C1 segment of cervical spinal cord (tissue), 14 donors: Measurements from ENCODE around the gene SLC25A41.

Experiments
- DNase-seq, 14 donors: peaks; one replicate each; lab custom pipeline; 2025; lab: John Stamatoyannopoulos, UW

SLC25A41 gene

DNA sequence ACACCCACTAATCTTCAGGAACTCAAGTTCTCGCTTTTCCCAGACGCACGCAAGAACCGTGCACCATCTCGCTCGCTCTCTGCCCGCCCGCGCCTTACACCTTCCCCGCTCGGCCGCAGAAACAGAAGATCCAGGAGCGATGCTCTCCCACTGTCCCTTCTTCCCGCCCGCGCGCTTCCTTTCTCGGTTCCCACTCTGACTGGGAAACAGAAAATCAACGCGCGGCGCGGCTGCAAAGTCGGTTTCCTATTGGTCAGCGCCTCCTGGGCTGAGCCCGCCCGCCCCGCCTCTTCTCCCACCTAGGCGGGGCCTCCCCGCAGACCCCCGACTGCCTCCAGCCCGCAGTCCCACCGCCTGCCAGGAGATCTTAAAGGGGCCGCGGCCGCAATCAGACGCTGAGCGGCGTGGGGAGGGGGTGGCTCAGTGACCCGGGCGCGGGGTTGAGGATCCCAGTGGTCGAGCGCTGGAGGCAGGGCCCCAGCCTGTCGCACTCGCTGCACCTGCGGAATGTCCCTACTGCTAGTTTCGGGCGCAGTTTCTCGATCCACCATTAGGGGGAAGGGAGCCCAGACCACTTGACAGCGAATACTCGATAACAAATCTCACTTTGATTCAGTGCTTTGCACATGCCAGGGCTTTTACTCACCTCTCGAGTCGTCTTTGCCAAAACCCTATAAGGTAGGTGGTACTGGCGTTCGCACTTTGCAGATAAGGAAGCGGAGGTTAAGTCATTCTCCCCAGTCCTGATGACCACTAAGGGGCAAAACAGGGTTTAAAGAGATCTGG lies 26.7 kb upstream of the SLC25A41 start:
- peak; percentile 53 to 99 (median 92) for DNase-seq

GRCh38 chr19:6459262-6460098 lies 25.9 kb upstream of the SLC25A41 start, which contains the start of gene SLC25A23:
Gene SLC25A23, minus strand, starts transcription at chr19:6459792. Its CDS starts 164 bp downstream, at chr19:6459628.
- DNase-seq: peak in 13 of 14 donors; percentile 36 to 81 (median 61)

- peak in 3 of 14 donors; percentile 10 to 29 (median 29) for DNase-seq
Measured at GRCh38 chr19:6458695-6459261, 25.2 kb upstream of the SLC25A41 start.

- DNase-seq: no peak
Measured at GRCh38 chr19:6457958-6458694, 24.6 kb upstream of the SLC25A41 start.

GRCh38 chr19:6455924-6456323 lies 22.4 kb upstream of the SLC25A41 start:
- no peak for DNase-seq

DNA sequence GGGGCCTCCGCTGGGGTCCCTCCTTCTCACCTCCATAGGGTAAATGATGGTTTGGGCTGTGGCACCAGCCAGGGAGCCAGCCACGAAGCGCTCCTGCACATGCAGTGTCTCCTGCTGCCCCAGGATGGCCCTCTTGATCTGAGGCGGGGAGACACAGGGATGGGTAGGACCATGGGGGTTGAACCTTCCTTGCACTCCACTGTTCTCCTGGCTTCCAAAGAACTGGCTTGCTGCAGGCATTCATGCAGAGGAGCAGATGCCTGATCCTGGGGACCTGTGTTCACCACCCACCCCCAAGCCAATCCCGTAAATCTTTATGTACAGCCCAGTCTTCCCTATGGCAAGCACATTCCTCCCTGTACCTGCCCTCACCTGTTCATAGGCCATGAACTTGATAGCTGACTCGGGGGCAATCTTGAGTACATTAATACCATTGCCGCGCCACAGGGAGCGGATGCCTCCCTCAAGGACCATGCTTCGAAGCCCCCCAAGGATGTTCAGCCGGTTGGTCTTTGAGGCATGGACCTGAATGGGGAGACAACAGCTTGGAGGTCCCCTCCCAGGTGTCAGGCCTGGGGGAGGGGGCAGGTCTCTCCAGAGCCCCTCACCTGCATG lies 20.5 kb upstream of the SLC25A41 start:
- no peak for DNase-seq

DNA sequence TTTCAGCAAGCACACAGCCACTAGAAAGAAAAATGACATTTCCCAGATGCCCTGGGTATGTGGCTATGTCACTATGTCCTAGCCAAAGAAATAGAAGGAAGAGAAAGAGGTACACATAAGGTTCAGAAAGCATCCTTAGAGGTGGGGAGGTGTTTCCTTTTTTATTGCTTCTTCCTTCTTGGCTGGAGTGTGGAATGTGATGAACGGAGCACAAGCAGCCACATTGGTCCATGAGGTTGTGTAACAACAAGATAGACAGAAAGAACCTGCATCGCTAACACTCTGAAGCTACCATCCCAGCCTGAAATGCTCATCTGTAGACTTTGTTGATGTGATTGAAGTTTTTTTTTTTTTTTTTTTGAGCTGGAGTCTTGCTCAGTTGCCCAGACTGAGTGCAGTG lies 19.3 kb upstream of the SLC25A41 start:
- DNase-seq: no peak

GRCh38 chr19:6452223-6452614 lies 18.7 kb upstream of the SLC25A41 start:
- no peak for DNase-seq

DNA sequence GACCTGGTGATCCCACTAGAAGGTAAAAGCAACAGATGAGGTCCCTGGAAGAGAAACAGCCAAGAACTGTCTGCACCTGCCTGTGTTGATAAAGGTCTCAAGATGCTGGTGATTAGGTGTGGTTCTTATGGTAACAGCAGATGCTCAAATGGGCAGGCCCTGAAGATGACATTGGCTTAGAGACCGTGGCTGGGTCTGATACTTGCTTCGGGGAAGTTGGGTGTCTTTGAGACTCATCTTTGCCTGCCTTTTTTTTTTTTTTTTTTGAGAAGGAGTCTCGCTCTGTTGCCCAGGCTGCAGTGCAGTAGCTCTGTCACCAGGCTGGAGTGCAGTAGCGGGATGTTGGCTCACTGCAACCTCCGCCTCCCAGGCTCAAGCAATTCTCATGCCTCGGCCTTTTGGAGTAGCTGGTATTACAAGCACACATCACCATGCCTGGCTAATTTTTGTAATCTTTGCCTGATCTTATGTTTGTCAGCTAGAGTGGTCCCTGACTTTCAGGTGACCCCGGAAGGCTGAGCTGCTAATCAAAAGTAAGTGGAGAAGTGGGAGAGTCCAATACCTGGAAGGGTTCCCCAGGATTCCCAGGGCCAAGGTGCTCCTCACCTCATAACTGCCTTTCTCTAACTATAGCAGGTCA lies 18.1 kb upstream of the SLC25A41 start:
- no peak for DNase-seq

DNA sequence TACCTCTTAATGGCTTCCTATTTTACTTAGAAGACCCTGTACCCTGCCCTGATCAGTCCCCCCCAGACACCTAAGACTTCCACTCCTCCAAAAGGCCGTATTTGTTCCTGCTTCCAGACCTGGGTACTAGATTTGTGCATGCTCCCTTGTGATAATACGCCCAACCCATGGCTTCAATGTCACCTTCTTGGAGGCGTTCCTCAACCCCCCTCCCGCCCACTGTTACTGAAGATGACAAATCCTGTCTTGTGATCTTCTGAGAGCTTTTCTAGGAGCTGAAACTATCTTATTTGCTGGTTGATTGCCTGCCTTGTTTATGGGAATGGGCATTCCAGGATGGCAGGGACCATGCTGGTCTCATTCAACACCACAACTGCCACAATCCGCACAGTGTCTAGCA lies 16.6 kb upstream of the SLC25A41 start:
- DNase-seq: no peak

DNA sequence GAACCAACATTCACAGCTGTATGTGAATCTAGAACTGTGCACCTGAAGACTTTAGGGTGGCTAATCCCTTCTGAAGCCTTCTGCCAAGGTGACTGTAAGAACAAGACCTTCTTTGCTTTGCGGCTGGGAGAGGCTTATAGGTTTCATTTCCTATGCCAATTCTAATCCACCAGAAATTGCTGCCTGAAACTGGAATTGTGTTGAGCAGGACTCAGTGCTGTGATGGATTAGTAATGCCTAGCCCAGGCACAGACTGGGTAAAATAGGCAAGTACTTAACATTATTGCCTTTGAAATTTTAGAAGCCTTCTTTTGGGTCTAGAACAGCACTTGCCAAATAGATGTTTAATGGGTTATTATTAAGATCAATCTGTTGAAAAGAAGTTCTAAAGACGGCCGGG lies 14.5 kb upstream of the SLC25A41 start:
- no peak for DNase-seq

DNA sequence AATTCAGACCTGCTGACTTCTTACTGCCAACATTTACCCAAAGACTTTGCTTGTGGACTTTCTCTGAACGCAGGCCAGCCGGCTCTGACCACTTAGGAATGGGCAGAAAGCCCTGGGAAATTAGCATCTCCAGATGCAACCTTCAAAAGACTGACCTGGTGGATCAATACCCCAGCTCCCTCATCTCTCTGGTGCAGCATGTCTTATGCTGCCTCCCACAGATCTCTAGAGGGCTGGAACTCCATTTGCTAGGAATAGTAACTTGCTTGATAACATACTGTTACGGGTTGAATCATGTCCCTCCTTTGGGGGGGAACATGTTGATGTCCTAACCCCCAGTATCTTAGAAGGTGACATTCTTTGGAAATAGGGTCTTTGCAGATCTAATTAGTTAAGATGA lies 12.9 kb upstream of the SLC25A41 start:
- no peak for DNase-seq

GRCh38 chr19:6443986-6444385 lies 10.4 kb upstream of the SLC25A41 start:
- DNase-seq: no peak

DNA sequence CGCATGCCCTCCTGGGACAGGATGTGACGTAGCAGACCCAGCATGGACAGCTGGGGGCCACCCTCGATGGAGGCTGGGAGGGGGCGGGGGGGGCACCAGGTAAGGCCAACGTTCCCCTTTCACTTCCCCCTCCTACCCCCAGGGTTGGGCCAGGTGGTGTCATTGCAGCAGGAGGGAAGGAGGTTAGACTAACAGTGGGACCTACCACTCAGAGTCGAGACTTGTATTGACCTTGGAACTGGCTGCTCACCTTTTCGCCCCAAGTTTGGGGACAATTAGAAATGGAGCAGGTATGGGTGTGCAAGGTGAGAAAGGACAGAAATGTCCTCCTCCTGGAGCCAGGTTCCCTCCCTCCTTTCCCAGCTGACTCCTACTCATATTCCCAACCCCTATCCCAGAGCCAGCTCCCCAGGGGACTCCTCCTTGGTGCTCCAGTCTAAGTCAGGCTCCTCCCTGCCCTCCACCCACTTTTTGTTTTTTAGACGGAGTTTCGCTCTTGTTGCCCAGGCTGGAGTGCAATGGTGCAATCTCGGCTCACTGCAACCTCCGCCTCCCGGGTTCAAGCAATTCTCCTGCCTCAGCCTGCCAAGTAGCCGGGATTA lies 8.6 kb upstream of the SLC25A41 start:
- DNase-seq: no peak

GRCh38 chr19:6440905-6441304 lies 7.3 kb upstream of the SLC25A41 start:
- DNase-seq: no peak

GRCh38 chr19:6439743-6440142 lies 6.2 kb upstream of the SLC25A41 start:
- no peak for DNase-seq

- DNase-seq: no peak
Measured at GRCh38 chr19:6433165-6433564, 398 bp downstream of the SLC25A41 start.

GRCh38 chr19:6431891-6432290 lies 1.7 kb downstream of the SLC25A41 start:
- DNase-seq: no peak

DNA sequence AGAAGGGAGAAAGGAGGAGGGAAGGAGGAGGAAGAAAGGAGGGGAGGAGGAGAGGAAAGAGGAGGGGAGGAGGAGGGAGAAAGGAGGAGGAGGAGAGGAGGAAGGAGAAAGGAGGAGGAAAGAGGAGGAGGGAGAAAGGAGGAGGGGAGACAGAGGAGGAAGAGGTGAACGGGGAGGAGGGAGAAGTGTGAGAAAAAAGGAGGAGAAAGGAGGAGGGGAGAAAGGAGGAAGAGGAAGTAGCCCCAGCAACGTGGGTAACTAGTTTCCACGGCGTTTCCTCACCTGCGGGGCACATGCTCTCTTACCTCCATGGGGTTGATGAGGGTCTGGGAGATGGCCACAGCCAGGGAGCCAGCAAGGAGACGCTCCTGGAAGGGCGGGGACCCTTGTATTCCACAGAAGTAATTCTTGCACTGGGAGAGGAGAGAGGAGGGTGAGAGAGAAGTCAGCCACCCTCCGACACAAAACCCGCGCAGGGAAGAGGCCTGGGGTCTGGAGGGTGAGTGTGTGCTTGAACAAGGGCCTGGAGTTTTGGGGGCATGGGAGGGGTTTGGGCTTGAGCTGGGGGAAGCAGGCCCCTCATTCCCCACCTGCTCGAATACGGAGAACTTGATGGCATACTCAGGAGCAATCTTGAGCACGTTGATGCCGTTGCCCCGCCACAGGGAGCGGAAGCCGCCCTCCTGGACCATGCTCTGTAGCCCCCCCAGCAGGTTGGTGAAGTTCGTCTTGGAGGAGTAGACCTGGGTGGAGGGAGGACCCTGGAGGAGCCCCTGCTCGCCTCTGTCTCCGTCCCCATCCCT lies 3.9 kb downstream of the SLC25A41 start:
- DNase-seq: no peak
